Esophagus squamous epithelium (tissue), 4 donors: ENCODE results near the gene LONRF2.

Source experiments
- POLR2A ChIP-seq, 4 donors: fragments of 450-650 bp; IDR thresholded peaks; one replicate each; pipeline ENCODE4 v1.6.1; 2017; ENCODE audit warnings: antibody characterized with exemption in 4 of 4, mild to moderate bottlenecking in 4 of 4, moderate library complexity in 3 of 4
- TF ChIP-seq, protein P1 (sequence below), 6 experiments: fragments of 450-650 bp in 4 of 6; fragments of 200-600 bp in 2 of 6; sonication (generic) in 2 of 6; IDR thresholded peaks; one replicate each; pipeline ENCODE4 v1.5.1; 2016 to 2019; ENCODE audit warnings: antibody characterized with exemption in 6 of 6, mild to moderate bottlenecking in 4 of 6, moderate library complexity in 4 of 6

DNA sequence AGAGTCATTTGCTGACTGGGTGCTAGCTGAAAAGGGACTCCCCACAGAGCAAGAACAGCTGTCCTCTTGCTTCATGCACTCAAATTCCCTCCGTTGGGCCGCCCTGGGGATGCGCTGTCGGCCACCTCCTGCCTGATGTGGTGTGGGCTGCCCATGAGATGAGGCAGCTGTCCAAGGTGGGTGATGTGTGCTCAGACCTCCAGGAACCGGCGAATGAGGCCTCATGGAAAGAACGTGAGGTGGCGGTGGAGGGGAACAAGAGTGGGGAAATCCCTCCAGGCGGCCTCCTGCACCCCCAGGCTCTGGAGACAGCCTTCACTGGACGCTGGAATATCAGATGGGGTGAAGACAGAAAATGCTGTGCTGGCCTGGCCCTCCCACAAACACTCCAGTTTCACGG is 79.8 kb downstream of the LONRF2 start:
- TF ChIP-seq, protein P1, sequence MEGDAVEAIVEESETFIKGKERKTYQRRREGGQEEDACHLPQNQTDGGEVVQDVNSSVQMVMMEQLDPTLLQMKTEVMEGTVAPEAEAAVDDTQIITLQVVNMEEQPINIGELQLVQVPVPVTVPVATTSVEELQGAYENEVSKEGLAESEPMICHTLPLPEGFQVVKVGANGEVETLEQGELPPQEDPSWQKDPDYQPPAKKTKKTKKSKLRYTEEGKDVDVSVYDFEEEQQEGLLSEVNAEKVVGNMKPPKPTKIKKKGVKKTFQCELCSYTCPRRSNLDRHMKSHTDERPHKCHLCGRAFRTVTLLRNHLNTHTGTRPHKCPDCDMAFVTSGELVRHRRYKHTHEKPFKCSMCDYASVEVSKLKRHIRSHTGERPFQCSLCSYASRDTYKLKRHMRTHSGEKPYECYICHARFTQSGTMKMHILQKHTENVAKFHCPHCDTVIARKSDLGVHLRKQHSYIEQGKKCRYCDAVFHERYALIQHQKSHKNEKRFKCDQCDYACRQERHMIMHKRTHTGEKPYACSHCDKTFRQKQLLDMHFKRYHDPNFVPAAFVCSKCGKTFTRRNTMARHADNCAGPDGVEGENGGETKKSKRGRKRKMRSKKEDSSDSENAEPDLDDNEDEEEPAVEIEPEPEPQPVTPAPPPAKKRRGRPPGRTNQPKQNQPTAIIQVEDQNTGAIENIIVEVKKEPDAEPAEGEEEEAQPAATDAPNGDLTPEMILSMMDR (IDR thresholded peaks at IDR 0.05), result no peak
- TF ChIP-seq POLR2A (IDR thresholded peaks at IDR 0.05), result no peak
